ENCODE results near the gene ENKUR.

Gene ENKUR

DNA sequence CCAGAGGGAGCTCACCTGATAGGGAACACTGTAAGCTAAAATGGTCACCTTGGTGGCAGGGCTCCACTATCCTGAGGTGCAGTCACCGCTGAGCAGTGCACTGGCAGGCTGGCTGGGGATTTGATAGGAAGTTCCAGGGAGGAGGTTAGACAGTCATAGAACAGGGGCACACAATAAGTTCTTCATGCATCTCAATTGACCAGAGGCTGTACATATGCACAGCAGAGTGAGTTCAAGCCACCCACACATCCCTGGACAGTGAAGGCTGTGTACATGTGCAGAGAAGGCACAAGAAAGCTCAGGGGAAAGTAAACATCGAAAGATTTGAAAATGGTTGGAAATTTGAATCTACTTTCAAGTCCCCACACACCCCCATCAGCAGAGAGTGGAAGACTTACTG, 77.4 kb downstream of the ENKUR start:
- DNase-seq = no peak

DNA sequence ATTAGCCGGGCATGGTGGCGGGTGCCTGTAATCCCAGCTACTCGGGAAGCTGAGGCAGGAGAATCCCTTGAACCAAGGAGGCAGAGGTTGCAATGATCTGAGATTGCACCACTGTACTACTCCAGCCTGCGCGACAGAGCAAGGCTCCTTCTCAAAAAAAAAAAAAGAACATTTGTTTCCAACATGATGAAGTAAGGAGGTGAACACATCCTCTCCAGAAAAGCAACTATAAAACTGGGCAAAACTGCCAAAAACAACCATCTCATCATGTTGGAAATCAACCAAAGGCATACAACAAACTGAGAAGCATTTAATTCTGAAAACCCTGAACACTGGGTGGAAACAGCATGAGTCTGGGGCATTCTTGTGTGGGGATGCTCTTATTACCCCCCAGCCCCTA, 77.9 kb downstream of the ENKUR start:
- no peak for DNase-seq

DNA sequence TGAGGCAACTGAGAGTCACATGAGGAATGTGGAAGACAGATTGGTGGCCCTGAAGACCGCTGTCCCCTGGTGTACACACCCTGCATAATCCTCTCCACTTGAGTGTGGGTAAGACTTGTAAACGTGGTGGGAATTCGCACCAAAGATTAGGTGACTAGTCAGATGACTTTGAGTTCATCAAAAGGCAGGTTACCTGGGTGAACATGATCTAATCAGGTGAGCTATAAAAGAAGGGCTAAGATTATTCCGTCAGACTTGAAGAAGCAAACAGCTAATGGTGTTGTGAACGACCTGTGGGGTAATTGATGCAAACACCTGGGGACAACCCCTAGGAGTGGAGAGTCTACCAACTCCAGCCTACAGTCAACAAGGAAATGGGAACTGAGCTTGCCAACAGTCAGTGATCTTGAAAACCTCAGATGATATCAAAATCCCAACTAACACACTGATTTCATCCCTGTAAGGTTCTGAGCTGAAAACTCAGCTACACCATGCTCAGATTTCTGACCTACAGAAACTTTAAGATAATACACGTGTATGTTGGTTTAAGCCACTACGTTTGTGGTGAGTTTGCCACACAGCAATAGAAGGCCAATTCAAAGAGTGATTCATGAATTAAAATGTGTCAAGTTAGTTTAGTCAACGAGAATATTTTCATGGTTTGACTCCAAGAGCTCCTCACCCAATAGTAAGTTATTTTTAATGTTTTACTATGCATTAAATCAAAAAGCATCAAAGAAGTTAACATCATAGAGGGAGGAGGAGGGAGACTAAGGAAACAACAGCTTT, 80.3 kb downstream of the ENKUR start:
- no peak for DNase-seq

Data from RPMI8226 (cell line).